Right lobe of liver (tissue), 4 donors: Measurements from ENCODE around the gene ZNF382.

Experiments
- CTCF ChIP-seq, 4 donors: fragments of 200-600 bp in 3 of 4; fragments of 450-650 bp in 1 of 4; IDR thresholded peaks; one replicate each; pipeline versions ENCODE4 v1.5.1 to v1.8.0; 2016 to 2022; ENCODE audit warnings: antibody characterized with exemption in 4 of 4, mild to moderate bottlenecking in 2 of 4
- POLR2A ChIP-seq: fragments of 450-650 bp; IDR thresholded peaks from one replicate; pipeline ENCODE4 v1.6.1; 2017; ENCODE audit warnings: antibody characterized with exemption, mild to moderate bottlenecking
- donor health status: DM: no; HTN: no; CAD: no.
- donor health status: DM: no; HTN: no; CAD: no.
- donor health status: DM: no; HTN: yes; CAD: no.

- no peak for TF ChIP-seq CTCF (IDR thresholded peaks at IDR 0.05)
- TF ChIP-seq POLR2A, result no peak
Observed at GRCh38 chr19:36579255-36579654, 25.9 kb upstream of the ZNF382 start.
